ENCODE results near the gene CAMK2G. TPM values are rescaled to one million over a fixed set of nuclear protein-coding genes. Genes with fewer than 3 reads are reported as not detected.

CAMK2G gene
- total and polyA plus RNA-seq, 7 donors: 14.4 to 221 (median 153) TPM

GRCh38 chr10:73779539-73780197 is 94.7 kb downstream of the CAMK2G start:
- Histone ChIP-seq H3K4me1 (peaks cover 0 to 45% (median 43%) of the 10 kb centered on the region in 4 donors), H3K9me3 (no peaks in the 10 kb centered on the region), H3K36me3 (peaks cover 0 to 59% (median 11%) of the 10 kb centered on the region in 4 donors), H3K4me3 (no peak overlapping the region), H3K27me3 (no peaks in the 10 kb centered on the region), H3K27ac (no peak overlapping the region)
- intact Hi-C loops (cut with DNase I): no loop called here
- TF ChIP-seq CTCF (IDR thresholded peaks at IDR 0.05) (no peak), POLR2A (IDR thresholded peaks at IDR 0.05) (no peak), POLR2AphosphoS5 (IDR thresholded peaks at IDR 0.05) (no peak), EP300 (IDR thresholded peaks at IDR 0.05) (no peak)
- 84 to 86% methylated on average over 3 of the region's 3 CpGs for WGBS, 2 donors
- DNase-seq: no peak

DNA sequence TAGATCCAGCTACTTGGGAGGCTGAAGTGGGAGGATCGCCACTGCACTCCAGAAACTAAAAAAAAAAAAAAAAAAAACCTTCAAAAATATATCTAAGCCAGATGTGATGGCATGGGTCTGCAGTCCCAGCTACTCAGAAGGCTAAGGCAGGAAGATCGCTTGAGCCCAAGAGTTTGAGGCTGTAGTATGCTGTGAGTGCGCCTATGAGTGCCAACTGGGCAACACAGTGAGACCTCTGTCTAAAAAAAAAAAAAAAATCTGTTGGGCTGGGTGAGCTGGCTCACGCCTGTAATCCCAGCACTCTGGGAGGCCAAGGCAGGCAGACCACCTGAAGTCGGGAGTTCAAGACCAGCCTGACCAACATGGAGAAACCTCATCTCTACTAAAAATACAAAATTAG is 95.3 kb downstream of the CAMK2G start:
- Histone ChIP-seq H3K27me3 (no peaks in the 10 kb centered on the region), H3K9me3 (no peaks in the 10 kb centered on the region), H3K27ac (no peak overlapping the region), H3K4me3 (no peak overlapping the region), H3K36me3 (peaks cover 0 to 59% (median 11%) of the 10 kb centered on the region in 4 donors), H3K4me1 (peaks cover 0 to 48% (median 45%) of the 10 kb centered on the region in 4 donors)
- DNase-seq: peak; percentile 14
- intact Hi-C loops (cut with DNase I): no loop called here
- TF ChIP-seq POLR2A (IDR thresholded peaks at IDR 0.05) (no peak), CTCF (IDR thresholded peaks at IDR 0.05) (no peak), EP300 (IDR thresholded peaks at IDR 0.05) (no peak), POLR2AphosphoS5 (IDR thresholded peaks at IDR 0.05) (no peak)
- 93 to 96% methylated on average over 5 of the region's 5 CpGs for WGBS, 2 donors

DNA sequence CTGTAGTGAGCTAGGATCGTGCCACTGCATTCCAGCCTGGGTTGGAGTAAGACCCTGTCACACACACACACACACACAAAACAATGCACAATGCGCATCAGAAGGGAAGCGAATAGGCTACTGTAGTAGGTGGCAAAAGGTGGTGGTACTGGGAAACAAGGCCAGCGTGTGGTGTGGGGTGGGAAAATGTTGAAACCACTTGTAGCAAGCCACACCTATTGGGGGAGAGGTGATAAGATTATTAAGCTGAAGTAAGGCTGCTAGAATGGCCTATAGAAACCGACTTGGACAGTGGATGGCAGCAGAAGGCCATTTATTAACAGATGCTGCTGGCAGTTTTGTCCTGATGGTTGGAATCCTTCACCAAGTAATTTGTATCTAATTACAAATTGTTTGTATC is 99.7 kb downstream of the CAMK2G start:
- Histone ChIP-seq H3K36me3 (peaks cover 16 to 64% (median 25%) of the 10 kb centered on the region in 4 donors), H3K4me1 (peaks cover 0 to 35% (median 31%) of the 10 kb centered on the region in 4 donors), H3K27me3 (no peaks in the 10 kb centered on the region), H3K9me3 (no peaks in the 10 kb centered on the region), H3K4me3 (peak overlapping the region in 1 of 4 donors; percentile 84), H3K27ac (peak overlapping the region in 2 of 4 donors; percentile 97 to 98)
- TF ChIP-seq EP300 (IDR thresholded peaks at IDR 0.05) (no peak), POLR2AphosphoS5 (IDR thresholded peaks at IDR 0.05) (no peak), CTCF (IDR thresholded peaks at IDR 0.05) (no peak), POLR2A (IDR thresholded peaks at IDR 0.05) (no peak)
- intact Hi-C loops (cut with DNase I): no loop called here
- no peak for DNase-seq
- WGBS, 2 donors: 37 to 42% methylated on average over 5 of the region's 5 CpGs

DNA sequence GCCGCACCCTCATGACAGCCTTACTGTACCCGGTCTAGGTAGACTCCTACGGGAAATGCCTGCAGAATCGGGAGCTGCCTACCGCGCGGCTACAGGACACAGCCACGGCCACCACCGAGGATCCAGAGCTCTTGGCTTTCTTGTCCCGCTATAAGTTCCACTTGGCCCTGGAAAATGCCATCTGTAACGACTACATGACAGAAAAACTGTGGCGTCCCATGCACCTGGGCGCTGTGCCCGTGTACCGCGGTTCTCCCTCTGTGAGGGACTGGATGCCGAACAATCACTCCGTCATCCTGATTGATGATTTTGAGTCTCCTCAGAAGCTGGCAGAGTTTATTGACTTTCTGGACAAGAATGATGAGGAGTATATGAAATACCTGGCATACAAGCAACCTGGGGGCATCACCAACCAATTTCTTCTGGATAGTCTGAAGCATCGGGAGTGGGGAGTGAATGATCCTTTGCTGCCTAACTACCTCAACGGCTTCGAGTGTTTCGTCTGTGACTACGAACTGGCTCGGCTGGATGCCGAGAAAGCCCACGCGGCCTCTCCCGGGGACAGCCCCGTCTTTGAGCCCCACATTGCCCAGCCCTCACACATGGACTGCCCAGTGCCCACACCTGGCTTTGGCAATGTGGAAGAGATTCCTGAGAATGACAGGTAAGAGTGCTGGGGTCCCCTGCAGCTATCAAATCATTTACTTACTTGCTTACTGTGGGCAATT is 101.0 kb downstream of the CAMK2G start:
- no peak for DNase-seq
- intact Hi-C loops (cut with DNase I): loop anchor here (2.0 kb wide), 1 partner anchor 29 kb away; the partner anchor contains the start of gene SEC24C
- H3K36me3 ChIP-seq: peaks cover 28 to 64% (median 29%) of the 10 kb centered on the region in 4 donors
- H3K27me3 ChIP-seq: no peaks in the 10 kb centered on the region
- 2 to 5% methylated on average over 29 of the region's 29 CpGs for WGBS, 2 donors
- H3K4me1 ChIP-seq: peaks cover 0 to 35% (median 30%) of the 10 kb centered on the region in 4 donors
- peak overlapping the region; percentile 97 to 98 (median 98) for H3K27ac ChIP-seq
- no peaks in the 10 kb centered on the region for H3K9me3 ChIP-seq
- TF ChIP-seq POLR2AphosphoS5 (IDR thresholded peaks at IDR 0.05) (no peak), EP300 (IDR thresholded peaks at IDR 0.05) (no peak), CTCF (IDR thresholded peaks at IDR 0.05) (no peak), POLR2A (IDR thresholded peaks at IDR 0.05) (no peak)
- peak overlapping the region; percentile 84 to 92 (median 88) for H3K4me3 ChIP-seq
